HG03439 (cell line): ENCODE results near the gene IPO11.
"Not testable (repeated sequence)": the region's sequence is repeated elsewhere in the genome, so short reads cannot be mapped to it uniquely, and the experiment has no call there.

ENCODE experiments used
- ATAC-seq: cut with Tn5 transposase; IDR thresholded peaks from one replicate; pipeline ENCODE4 v1.9.1; 2021; ENCODE audit warnings: mild to moderate bottlenecking, moderate library complexity; ENCODE audit not compliant: unreplicated experiment

IPO11 gene

DNA sequence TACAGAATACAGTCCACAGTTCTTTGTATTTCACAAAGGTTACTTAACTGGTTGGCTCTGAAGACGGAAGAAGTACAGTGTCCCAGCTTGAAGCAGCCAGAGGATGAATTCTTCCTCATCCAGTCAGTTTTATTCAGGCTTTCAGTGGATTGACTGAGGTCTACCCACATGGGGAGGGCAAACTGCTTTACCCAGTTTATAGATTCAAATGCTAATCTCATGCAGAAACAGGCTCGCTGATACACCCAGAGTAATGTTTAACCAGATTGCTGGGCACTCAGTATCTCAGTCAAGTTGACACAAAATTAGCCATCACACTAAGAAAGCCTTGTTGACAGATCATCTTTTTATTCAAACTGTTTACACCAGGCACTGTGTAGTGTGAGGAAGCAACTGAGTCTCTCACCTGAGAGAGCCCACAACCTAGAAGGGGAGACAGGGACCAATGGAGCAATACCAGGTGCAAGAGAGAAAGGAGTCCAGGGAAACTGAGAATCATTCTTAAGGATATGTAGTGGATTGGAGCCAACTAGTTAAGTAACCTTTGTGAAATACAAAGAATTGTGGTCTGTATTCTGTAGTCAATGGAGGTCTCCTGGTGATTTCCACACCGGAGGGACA is 181.9 kb downstream of the IPO11 start:
- ATAC-seq: no peak

DNA sequence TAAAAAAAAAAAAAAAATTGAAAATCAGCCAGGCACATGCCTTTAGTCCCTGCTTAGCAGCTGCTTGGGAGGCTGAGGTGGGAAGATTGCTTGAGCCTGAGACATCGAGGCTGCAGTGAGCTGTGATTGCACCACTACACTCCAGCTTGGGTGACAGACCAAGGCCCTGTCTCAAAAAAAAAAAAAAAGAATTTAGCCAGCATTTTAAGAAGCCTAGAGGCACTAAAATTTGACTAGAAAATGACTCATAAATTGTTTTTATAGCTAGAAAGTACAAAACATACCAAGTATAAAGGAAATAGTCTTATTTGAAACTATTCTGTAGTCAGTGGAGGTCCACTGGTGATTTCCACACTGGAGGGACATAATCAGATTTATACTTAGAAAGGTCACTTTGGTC is 183.5 kb downstream of the IPO11 start:
- no peak for ATAC-seq

DNA sequence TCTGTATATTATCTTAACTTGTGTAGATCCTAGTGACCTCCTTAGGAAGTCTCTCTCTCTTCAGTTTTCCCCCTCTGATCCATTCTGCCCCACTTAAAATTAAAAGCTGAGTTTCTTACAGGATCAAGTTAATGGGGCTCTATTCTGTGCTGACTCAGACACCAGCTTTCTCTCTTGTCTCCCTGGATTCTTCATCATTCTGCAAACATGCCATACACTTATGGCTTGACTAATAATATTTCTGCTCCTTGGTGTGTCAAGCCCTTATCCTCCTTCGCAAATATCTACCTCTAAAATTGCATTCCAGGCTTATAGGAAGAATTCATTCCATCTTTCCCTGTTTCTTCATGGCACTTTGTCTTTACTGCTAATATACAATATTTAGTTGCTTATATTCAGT is 184.1 kb downstream of the IPO11 start:
- ATAC-seq: no peak

DNA sequence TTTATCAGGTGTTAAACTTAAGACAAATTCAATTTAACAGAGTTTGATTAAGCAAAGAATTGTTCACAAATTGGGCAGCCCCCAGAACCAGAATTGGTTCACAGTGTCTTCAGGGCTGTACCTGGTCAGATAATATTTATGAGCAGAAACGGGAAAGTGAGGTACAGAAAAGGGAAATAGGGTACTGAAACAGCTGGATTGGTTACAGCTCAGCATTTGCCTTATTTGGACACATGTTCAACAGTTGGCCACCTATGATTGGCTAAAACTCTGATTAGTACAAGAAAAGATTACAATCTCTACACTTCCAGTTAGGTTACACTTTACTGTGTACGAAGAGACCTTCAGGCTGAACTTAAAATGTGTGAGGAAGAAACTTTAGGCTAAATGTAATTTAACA is 184.8 kb downstream of the IPO11 start:
- no peak for ATAC-seq

DNA sequence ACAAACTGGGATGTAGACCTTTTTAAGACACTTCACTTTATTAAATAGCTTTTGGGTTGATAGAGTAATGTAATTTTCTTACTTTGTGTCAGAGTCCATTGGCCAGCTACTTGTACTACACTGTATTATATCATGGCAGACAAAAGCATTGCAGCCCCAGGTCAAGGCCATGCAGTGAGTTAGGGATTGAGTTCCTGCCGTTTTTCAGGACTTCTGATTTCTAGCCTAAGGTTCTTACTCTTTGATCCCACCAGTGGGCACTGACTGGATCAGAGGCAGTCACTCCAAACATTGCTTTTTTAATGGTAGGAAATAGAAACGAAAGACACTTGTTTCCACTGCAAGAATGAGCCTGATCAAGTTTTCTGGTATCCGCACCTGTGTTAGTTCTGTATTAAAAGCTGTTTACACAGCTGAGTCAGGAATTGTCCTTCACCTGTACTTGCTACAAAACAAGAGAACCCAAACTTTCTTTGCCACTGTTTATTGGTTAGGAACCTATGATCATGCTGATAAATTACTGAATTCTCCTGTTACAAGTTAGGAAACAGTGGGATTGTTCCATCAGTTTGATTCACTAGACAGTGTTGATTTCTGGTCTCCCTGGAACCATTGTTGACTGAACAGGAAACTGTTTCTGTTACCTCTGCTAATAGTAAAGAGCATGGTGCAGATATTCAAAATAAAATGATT is 188.1 kb downstream of the IPO11 start:
- no peak for ATAC-seq

DNA sequence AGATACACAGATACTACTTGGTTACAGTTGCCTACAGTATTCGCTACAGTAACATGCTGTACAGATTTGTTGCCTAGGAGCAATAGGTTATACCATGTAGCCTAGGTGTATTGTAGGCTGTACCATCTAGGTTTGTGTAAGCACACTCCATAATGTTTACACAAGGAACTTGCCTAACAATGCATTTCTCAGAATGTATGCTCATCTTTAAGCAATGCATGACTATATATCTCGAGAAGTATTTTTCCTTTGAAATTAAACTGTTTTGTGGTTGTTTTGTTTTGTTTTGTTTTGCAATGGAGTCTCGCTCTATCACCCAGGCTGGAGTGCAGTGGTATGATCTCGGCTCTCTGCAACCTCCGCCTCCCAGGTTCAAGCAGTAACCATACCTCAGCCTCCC is 191.4 kb downstream of the IPO11 start:
- ATAC-seq: no peak

DNA sequence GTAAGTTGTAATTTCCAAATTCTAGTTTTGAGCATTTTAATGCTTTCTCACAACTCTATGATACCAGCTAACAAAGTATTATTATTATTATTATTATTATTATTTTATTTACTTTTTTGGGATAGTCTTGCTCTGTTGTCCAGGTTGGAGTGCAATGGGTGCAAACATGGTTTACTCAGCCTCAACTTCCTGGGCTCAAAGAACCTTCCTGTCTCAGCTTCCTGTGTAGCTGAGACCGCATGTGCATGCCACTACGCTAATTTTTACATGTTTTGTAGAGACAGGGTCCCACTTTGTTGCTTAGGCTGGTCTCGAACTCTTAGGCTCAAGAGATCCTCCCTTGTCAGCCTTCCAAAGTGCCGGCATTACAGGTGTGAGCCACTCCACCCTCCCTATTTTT is 193.1 kb downstream of the IPO11 start:
- ATAC-seq: no peak

DNA sequence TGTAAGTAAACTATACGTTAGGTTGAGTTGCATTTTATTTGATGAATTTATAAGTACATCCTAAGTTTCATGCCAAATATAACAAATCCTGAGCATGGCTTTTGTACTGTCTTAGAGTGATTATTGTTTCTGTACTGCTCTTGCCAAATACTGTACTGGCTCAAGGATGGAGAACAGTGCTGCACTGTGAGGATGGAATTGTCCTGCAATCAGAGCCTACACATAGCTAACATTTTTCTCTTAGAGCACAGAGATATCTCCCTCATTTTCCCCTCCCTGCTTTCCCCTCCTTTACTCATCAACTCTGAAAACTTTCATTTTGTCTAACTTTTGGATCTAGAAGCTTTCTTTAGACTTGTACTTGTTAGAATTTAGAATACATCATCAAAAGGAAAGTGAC is 194.3 kb downstream of the IPO11 start:
- ATAC-seq: no peak

DNA sequence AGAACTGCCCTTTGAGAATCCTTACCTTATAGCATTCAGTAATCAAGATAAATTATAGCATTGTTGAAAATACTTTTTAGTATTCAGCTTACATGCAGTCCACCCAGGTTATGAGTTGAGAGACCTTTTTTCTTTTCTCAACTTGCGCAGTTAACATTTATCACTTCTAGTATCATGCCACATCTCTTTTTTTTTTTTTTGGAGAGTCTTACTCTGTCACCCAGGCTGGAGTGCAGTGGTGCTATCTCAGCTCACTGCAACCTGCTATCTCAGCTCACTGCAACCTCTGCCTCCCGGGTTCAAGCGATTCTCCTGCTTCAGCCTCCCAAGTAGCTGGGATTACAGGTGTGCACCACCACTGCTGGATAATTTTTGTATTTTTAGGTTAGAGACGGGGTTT is 195.1 kb downstream of the IPO11 start:
- ATAC-seq: no peak

DNA sequence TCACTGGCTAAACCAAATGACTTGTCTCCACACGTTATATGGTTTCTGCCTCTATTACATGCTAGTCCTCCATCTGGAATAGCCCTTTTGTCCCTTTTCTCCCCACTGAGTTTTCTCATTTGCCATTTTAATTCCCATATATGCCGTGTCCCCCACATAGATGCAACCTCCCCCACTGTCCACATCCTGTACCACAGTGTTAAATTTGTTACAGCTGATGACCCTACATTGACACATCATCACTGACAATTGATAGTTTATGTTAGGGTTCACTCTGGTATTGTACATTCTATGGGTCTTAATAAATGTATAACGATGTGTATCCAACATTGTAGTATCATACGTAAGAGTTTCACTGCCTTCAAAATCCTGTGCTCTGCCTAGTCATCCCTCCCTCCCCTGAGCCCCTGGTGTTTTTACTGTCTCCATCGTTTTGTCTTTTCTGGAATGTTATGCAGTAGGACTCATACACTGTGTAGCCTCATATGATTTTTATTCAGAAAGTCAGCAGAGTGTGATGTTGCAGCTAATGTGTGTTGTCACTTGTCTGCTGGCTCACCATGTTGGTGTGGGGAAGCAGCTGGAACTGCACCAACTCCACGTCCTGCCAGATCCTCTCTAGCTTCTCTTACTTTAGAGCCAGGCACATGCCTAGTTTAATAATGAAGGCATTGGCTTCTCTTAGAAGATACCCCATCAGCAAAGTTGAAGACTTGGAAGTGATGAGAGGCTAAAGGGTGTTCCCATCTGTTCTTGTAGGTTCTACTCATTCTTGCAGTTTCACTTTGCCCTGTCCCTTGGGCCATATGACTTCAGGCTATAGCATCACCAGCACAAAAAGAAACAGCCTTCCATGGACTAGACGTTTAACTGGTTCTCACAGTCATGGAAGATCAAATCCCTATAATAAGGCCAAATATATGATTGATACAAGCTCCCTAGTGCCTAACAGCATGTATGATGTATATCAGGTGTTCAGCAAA is 196.3 kb downstream of the IPO11 start:
- ATAC-seq: no peak

DNA sequence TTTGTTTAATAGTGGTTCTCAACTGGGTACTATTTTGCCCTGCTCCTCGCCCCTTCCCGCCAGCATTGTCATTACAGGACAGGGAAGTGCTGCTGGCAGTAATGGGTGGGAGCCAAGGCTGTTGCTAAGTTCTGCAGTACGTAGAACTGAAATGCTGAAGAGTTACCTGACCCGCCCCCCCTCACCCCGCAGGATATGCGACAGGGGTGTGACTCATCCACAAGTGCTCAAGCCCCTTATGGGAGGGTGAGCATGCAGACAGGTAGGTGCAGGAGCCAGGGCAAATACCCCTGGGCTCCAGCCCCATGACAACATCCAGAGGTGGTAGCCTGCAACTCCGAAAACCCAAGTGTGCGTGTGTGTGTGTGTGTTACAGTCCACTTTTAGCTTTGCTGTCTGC is 201.8 kb downstream of the IPO11 start:
- no peak for ATAC-seq

DNA sequence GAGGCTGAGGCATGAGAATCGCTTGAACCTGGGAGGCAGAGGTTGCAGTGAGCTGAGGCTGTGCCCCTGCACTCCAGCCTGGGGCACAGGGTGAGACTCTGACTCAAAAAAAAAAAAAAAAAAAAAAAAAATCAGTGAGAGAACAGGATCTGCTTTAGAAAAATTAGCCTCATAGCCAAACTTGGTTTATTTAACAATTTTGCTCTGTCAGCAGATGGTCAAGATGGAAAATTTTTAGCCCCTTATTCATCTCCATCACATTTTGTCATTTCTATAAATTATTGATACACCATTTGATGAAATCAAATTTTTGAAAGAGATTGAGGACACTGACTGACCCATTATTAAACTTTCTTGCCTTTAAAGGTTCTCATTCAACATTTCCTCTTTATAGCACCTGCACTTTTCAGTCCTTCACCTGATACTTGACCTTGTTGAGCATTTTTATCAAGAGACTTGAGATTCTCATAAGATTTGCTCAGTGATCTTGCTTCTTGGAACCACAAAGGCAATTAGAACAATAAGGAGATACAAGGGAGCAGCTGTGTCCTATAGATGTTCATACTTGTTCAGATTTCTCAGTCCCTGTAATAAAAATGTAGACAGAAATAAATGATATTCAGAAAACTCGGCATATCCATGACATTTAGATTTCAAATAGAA is 204.2 kb downstream of the IPO11 start:
- no peak for ATAC-seq

DNA sequence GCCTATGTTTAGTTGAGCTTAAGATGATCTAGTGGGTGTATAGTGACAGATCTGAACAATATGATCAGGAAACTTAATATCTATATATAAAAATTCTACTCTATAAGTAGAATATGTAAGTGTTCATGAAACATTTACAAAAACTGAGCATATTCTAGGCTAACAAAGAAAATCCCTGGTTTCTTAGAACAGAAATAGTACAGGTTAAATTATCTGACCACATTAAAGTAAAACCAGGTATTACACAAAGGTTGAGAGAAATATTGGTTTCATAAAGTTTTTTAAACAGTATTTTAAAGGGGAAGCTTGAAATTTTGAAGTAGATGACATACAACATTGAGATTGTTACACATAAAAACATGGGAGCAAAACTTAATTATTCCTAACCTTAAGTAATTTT is 205.4 kb downstream of the IPO11 start:
- ATAC-seq: no peak

DNA sequence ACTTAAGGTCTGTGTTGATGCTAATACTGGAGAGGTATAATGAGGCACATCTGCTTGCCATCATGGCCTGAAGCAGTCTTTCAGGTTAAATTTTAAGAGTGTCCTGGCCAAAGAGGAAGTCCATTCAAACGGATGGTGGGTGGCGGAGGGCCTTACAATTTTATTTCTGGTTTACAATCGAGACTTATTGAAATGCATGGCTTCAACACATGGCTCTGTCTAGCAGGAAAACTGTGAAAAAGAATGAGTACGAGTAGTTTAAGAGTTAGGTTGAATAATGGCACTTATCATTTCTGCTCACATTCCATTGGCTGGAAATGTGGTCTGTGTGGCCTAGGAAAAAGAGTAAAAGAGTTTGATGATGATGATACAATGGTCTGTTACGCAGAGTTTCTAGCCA is 208.2 kb downstream of the IPO11 start:
- no peak for ATAC-seq

DNA sequence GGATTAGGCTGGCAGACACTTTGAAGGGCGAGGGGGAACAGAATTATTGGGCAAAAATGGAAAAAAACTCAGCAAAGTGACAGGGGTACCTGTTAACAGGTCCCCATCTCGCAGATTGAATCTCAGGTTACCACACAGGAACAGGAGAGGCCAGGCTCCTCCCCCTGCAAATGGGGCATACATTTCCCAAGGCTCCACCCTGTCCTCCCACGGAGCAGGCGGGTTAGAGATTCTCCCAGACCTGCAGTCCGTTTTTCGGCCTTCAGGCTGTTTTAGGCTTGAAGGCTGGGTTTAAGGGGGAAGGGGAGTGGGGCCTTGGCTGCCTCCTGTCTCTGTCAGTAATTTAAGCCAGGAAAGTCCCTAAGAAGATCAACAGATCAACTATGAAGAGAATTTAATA is 208.7 kb downstream of the IPO11 start:
- ATAC-seq: no peak

DNA sequence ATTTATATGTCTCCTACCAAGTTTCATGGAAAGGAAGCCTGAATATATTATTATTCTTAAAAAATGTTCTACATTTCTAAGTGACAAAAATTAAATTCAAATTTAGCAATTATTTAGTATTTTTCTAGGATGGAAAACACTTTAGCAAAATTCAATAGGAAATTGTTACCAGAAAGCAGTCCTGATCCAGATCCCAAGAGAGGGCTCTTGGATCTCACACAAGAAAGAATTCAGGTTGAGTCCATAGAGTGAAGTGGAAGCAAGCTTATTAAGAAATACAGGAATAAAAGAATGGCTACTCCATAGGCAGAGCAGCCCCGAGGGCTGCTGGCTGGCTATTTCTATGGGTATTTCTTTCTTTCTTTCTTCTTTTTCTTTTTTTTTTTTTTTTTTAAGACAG is 210.7 kb downstream of the IPO11 start:
- no peak for ATAC-seq

DNA sequence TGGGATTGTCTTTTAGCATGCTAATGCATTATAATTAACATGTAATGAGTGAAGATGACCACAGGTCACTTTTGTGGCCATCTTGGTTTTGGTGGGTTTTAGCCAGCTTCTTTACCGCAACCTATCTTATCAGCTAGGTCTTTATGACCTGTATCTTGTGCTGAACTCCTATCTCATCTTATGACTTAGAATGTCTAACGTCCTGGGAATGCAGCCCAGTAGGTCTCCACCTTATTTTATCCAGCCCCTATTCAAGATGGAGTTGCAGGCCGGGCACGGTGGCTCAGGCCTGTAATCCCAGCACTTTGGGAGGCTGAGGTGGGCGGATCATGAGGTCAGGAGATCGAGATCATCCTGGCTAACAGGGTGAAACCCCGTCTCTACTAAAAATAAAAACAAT is 211.9 kb downstream of the IPO11 start:
- not testable (repeated sequence) for ATAC-seq

DNA sequence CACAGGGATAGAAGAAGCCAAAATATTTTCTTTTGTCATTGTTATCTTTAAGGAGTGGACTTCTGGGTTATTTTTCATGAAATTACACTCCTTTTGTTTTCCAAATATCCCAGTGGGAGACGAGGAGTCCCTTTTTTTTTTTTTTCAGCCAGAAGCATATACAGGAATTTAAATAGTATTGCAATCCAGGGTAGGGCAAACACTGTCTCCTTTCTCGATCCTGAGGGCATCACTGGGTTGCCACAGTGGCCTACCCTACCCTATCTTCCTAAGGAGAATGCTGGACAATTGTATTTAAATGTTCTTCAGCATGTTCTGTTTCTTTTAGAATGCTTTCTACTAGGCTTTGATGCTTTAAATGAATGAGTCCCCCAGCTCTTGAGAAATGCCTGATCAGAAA is 214.0 kb downstream of the IPO11 start:
- no peak for ATAC-seq

DNA sequence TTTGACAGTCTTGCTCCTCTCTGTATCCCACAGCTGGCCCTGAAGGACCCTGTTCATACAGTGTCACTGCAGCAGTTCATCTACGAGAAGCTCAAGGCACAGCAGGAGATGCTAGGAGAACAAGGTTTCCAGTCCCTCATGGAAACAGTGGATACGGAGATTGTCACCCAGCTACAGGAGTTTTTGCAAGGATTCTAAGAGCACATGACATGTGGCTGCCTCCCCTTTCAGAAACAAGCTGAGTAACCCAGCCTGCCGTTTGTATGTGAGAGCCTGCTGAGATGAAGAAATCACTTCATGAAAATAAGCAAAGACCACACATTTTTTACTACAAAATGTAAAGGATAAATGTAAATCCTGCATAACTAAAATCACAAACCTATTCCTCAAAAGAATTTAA is 214.6 kb downstream of the IPO11 start:
- ATAC-seq: no peak

DNA sequence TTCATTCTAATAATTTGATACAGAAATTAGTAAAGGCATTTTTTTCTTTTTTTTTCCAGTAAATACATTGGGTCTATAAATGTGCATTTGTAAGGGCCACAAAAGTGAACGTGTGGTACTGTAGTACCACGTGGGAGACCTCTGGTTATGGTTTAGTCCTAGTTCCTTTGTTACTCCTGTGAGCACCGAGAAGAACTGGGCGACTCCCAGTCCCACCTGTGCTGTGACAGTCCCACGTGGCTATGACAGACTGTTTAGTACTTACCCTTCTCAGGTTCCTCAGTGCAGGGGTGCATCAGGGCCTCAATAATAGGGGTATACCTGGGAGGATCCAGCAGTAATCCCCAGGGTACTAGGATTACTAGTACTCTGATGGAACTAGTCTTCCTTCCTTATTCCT is 215.3 kb downstream of the IPO11 start:
- no peak for ATAC-seq

DNA sequence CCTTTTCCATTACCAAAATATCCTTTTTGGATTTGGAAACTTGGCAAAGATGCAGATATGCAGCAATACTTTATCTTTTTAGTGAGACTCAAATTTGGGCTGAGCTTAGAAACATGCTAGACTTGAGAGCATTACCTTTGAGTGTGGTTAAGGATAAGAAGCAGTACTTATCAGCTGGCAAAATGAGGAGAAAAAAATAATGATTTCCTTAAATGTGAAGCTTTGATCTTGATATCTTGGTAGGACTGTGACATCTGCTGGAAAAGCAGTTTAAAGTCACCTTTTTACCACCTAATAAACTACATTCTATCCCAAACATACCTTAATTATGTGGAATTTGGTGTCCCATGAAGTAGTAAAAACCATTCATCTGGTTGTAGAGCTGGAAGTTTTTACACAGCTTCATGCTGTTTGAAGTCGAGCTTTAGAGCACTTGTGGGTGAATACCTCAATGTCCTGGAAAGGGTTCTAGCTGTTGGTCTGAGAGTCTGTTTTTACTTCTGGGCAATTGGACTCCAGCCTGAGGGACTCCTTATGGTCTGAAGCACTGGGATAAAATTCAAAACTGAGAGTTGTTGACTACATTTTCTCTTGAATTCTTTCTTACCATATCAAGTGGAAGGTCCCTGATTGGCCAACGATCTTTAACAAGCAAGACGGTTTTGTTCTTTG is 219.5 kb downstream of the IPO11 start:
- no peak for ATAC-seq
